ENCODE data around the gene RNF20.
A peak's percentile ranks its signal among the peaks of the same experiment; 100 is the strongest.

RNF20 gene

DNA sequence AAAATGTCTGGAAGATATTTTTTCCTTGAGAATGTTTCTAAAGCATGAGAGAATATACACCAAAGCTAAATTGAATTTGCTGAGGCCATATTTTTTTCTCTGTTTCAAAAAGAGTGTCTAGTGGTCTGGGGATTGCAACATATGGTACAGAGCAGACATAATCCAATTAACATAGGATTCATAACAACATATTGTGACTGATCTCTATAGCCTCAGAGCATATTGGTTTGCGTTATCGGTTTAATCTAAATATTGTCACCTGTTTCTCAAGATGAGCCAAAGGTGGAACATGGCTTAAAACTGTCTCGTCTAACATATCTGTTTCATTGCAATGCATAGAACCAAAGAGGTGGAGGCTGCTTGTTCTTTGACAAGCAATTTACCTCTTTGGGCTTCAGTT lies 57.2 kb downstream of the RNF20 start:
- DNase-seq (ENCODE audit: low read depth) = no peak

DNA sequence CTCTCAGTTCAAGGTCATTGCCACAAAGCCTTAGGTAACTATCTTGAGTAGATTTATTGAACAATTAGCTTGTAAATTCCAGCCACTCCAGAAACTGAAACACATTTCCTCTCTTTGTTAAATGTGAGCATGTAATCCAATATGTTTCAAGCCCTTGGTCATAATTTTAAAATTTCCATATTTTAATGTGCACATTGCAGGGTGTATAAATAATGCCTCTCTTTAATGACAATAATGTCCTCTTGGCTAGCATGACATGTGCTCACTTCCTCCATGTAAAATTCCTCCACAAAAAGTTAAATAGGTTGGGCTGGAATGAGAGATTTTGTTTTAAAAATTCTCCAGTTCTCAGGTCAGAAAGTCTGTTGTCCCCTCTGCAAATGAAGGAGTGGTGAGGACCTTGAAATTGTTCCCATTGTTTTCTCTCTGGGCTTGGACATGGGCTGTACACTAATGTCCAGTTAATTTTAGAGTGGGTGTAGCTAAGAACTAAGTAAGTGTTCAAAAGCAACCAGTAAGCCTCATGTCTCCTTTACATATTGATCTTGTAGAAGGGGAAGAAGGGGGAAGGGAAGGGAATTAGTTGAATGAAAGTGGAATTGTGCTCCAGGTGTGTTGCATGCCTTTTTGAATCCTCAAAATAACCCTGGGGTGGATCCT lies 58.3 kb downstream of the RNF20 start:
- DNase-seq (ENCODE audit: low read depth) = no peak

DNA sequence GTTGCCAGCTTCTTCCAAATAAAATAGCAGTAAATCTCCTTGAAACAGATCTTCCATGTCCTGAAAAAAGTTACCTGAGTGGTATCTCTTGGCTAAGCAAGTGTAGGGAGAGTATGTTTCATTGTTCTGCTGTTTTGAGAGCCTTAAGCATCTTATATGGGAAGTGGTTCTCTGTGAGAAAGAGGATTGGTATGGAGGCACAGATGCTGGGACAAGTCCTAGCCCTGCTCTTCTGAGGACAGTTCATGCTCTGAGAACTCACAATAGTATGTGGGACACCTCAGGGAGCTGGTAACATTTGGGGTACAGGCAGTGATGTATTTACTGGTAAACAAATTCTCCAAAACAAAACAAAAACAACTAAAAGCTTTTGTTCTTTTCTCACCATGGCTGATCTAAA lies 59.1 kb downstream of the RNF20 start:
- no peak for DNase-seq (ENCODE audit: low read depth)

DNA sequence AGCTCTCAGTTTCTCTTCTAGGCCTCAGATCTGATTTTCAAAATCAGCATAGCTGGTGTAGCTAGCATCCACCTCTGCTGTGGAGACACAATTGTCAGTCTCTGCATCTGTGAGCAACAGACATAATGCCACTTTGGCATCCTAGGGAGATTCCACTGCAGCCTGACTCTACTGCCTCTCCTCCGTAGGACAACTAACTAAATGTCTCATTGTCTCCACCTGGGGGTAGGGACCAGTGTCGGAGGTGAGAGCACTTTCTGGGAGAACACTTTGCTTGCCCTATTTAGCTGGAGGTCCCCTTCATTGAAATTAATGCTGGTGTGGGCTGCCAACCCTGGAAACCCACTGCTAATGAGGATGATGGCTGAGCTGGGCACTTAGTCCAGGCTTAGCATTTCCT lies 59.7 kb downstream of the RNF20 start:
- no peak for DNase-seq (ENCODE audit: low read depth)

DNA sequence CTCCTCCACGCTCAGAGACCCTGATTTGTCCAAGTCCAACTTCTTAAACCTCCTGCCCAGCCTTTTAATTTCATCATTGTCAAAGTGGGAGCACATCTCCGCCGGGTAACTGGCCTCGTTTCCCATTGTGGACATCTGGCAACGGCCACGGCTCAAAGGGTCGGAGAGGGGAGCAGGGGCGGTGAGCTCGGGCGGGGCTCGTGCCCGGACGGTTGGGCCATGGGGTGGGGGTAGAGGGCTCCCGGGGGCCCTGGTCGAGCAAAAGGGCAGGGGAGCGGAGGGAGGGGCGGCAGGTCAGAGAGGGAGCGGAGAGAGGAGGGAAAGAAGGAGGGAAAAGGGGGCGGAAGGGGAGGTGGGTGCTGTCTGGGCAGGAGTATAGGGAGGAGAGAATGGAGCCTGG lies 61.1 kb downstream of the RNF20 start, which contains the start of gene PPP3R2:
TSS of gene PPP3R2 (minus strand) at position 174 of the 400 bp plus-strand sequence. CDS start at position 126, 48 bp downstream.
- no peak for DNase-seq (ENCODE audit: low read depth)

DNA sequence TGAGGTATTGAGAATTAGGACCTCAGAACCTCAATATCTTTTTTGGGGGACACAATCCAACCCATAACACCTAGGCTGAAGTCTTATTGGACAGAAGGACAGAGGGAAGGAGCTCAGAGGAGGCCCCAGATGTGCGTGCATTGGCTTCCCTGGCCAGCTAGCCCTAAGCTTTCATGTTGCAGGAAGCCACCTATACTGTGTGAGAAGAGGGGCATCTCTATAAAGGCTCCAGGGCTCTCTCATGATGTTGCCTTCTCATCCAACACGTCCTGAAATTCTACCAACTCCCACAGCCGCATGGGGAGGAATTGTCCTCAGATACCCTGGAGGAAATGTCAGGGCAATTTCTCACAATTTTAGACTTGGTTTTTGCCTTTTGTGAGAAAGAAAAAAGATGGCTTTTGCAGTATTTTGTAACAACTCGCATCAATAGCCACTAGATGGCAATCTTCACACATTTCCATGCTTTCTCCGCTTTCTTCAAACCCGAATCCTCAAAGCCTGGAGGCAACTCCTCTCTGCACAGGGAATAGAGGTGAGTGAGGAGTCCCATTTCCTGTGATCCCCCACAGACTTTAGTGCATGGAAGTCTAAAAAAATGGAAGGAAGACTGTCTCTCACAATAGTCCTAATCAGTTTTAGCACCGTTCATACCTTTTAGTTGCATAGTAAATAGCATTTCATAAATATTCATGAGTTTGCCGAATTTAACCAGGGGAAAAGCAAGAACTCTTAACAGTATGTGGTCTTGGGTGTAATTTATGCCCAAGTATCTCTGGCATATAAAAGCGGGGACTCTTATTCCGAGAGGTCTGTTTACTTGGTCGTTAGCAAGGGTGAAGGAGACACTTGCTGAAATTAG lies 68.5 kb downstream of the RNF20 start:
- DNase-seq (ENCODE audit: low read depth) = peak; percentile 43

DNA sequence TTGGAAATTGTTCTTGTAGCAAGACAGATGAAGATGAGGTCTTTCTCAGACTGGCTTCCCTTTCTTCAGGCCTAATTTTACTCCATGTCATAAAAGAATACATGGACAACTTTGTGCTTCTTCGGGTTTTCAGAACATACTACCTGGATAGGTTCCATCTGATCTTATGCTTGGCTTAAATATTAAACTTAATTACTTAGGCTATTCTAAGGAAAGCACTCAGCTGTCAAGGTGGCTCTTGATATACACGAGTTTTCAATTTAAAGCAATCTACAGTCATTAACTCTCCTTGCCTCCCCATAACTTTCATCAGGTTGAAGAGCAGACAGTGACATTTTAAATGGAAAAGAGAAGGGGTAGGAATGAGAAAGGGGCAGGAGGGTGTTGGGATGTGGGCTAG lies 70.6 kb downstream of the RNF20 start:
- no peak for DNase-seq (ENCODE audit: low read depth)

DNA sequence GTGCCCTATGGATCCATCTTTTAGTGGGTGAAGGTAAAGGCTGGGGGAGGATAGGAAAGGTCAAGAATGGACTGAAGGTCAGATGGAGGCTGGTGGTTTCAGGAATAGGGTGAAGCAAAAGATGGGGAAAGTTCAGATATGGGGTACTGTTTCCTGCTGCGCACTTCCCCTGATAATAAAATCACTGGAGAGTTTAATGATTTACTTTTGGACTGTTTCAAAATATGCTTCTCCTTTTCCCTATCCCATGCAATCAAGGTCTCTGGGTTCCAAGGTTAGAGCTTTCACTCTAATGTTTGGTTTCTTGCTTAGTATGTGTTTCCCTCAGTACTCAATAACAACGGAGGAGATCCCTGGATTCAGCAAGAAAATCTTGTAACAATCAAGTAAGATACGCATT lies 71.9 kb downstream of the RNF20 start:
- DNase-seq (ENCODE audit: low read depth) = no peak
